ENCODE data around the gene EED. TPM values are rescaled to one million over a fixed set of nuclear protein-coding genes. Genes with fewer than 3 reads are reported as not detected.

EED gene
- total RNA-seq = 11.8 and 16.5 TPM in 2 replicates

DNA sequence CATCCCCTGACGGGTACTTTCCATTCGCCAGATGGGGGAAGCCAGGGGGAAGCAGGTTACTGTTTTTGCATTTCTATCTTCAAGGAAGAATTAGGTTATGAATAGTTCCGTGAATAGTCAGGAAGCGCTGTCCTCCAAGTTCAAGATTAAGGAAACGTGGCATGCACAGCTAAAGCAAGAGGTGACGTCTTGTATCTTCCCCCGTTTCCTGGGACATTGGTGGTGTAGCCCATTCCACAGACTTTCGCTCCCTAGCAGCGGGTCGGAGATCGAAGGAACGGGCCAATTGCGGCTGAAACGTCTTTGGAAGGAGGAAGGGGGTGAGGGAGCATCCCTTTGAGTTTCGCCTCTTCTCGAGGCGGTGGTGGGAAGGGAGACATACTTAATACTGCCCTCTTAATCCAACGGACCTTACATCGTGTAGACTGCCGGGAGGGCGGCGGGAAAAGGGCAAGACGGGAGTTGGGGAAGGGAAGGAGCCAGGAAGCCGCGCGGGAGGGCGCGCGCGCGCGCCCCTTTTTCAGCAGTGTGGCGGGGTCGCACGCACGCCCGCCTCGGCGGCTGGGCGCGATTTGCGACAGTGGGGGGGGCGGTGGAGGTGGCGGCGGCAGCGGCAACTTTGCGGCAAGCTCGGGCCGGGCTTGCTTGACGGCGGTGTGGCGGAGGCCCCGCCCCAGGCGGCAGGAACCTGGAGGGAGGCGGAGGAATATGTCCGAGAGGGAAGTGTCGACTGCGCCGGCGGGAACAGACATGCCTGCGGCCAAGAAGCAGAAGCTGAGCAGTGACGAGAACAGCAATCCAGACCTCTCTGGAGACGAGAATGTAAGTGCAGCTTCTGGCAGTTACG is at the start of gene EED:
Gene EED, plus strand, starts transcription at position 232 of the 847 bp plus-strand sequence. Its CDS starts 477 bp downstream, at position 709.
- peak; percentile 80 for DNase-seq (ENCODE audit: extremely low read depth, low read depth, low spot score)

- DNase-seq (ENCODE audit: extremely low read depth, low read depth, low spot score) = no peak
Measured at GRCh38 chr11:86194998-86195397, 49.6 kb upstream of the EED start.

DNA sequence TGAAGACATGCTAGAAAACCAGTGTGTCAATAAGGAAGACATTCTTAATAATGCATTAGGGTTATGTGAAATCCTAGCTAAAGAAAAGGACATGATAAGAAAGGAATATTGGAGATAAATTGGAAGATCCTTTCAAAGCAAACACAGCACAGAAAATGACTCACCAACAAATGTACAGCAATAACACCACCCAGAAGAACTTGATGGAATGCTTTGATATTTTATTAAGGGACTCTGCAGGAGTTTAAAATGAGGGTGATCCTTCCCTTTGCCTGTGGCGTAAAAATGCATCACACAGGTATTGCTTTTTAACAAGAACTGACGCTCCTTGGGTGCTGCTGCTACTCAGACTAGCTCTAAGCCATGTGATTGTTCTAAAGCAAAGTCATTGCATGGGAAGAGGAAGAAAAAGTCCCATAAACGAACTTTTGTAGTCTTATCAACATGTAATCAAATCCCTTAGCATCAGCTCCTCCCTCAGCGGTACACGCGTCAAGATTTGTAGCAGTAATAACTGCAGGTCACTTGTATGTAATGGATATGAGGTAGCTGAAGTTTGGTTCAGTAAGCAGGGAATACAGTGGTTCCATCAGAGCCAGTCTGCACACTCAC is 48.4 kb upstream of the EED start:
- no peak for DNase-seq (ENCODE audit: extremely low read depth, low read depth, low spot score)

DNA sequence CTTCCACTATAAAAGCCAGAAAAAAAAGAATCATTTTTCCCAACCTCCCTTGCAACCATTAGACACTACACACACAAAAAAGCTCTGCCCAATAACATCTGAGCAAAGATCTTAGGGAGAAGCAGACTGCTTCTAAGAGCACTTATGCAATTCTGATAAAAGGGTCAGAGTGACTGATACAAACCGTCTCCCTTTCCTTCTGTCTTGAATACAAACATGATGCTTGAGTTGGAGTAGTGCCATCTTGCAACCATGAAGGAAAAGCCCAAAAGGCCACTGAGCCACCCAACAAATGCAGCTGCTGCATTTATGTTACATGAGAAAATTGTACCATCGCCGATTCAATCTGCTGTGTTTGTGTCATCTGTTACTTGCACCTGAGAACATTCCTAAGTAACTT is 47.6 kb upstream of the EED start:
- no peak for DNase-seq (ENCODE audit: extremely low read depth, low read depth, low spot score)

DNA sequence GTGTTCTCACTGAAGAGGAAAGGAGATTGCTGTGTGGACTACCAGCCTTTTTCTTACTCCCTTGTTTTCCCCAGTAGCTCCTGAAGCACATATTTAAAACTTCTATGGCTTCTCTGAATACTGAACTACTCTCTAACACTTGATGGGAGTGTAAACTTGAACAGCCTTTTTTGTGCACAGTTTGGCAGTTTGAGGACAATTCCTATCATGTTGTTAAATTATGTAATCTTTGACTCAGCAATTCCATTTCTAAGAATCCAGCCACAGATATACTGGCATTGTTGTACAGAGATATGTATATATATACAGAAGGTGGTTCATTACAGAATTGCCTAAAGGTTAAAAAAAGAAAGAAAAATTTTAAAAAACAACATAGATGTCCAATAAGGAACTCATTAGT is 47.1 kb upstream of the EED start:
- DNase-seq (ENCODE audit: extremely low read depth, low read depth, low spot score) = no peak

- no peak for DNase-seq (ENCODE audit: extremely low read depth, low read depth, low spot score)
Measured at GRCh38 chr11:86198139-86198538, 46.4 kb upstream of the EED start.

GRCh38 chr11:86199354-86199753 is 45.2 kb upstream of the EED start:
- DNase-seq (ENCODE audit: extremely low read depth, low read depth, low spot score) = no peak

GRCh38 chr11:86201371-86201884 is 43.1 kb upstream of the EED start:
- DNase-seq (ENCODE audit: extremely low read depth, low read depth, low spot score) = no peak

DNA sequence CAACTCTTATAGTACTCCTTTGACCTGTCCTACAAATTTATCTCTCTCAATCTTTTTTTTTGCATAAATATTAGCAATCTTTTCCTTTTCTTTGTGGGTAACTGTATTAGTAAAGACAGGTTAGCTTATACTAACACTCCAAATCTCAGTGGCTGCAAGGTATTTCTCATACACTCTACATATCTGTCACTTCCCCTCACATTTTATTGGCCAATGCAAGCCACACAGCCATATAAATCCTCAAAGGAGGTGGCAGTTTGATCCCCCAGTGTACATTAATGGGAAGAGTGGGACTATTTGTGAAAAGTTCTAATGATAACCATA is 42.6 kb upstream of the EED start:
- DNase-seq (ENCODE audit: extremely low read depth, low read depth, low spot score) = no peak

GRCh38 chr11:86204356-86204755 is 40.2 kb upstream of the EED start:
- no peak for DNase-seq (ENCODE audit: extremely low read depth, low read depth, low spot score)

GRCh38 chr11:86205421-86206336 is 38.9 kb upstream of the EED start:
- no peak for DNase-seq (ENCODE audit: extremely low read depth, low read depth, low spot score)

- no peak for DNase-seq (ENCODE audit: extremely low read depth, low read depth, low spot score)
Measured at GRCh38 chr11:86206337-86206695, 38.2 kb upstream of the EED start.

DNA sequence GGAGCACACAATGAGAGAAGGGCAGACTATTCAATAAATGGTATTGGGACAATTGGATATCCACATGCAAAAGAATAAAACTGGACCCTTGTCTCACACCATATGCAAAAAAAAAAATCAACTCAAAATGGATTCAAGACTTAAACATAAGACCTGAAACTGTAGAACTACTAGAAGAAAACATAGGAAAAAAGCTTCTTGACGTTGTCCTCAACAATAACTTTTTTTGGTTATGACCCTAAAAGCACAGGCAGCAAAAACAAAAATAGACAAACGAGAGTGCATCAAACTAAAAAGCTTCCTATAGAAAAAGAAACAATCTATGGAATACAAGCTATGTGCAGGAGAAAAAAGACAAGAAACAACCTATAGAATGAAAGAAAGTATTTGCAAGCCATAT is 37.1 kb upstream of the EED start:
- DNase-seq (ENCODE audit: extremely low read depth, low read depth, low spot score) = no peak

GRCh38 chr11:86208572-86208971 is 36.0 kb upstream of the EED start:
- DNase-seq (ENCODE audit: extremely low read depth, low read depth, low spot score) = no peak

GRCh38 chr11:86209806-86210657 is 34.5 kb upstream of the EED start:
- no peak for DNase-seq (ENCODE audit: extremely low read depth, low read depth, low spot score)

DNA sequence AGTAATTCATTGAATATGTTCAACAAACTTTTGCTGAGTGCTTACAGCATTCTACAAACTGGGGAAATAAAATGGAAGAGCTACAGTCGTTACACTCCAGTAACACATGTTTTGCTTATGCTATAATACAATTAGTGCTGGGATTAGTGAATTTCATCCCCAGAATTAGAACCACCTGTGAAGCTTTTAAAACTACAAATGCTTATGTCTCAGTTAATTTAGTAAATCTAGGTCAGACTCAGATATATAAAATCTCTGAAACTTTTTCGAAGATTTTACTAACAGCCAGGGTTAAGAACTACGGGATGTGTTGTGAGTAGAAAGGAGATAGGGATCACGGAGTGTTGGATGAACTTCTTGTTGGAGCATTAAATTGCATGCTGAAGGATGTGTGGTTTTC is 33.7 kb upstream of the EED start:
- DNase-seq (ENCODE audit: extremely low read depth, low read depth, low spot score) = no peak

DNA sequence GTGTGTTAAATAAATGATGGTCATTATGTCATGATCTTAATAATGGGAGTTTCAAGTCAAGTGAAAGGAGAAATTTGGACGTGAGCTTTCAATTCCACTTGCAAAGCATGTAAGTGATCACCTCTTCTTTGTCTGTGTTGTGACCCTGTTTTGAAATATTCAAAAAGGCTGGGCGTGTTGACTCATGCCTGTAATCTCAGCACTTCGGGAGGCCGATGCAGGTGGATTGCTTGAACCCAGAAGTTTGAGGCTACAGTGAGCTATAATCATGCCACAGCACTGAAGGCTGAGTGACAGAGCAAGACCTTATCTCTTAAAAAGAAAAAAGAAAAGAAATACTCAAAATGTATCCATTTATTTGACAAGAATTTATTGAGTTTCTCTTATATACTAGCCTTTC is 32.9 kb upstream of the EED start:
- no peak for DNase-seq (ENCODE audit: extremely low read depth, low read depth, low spot score)

DNA sequence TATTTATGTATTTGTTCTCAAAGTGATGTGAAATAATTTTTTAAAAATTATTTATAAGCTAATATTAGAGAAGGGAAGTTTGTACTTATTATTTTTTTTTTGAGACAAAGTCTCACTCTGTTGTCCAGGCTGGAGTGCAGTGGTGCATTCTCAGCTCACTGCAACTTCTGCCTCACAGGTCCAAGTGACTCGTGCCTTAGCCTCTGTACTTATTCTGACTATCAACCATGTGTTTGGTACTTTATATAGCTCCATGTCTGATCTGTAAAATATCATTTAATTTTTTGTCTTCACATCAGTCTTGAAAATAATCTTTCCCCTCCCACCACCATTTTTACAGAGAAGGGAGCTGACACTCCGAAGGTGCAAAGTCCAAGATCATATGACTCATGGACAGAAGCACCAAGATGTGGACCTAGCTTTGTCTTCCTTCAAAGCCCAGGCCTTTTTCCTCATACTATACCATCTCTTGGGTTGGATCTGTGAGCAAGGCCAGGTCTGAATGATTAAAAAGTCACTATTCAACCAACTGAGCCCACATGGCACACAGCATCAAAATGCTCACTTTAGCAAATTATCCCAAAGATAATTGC is 32.4 kb upstream of the EED start:
- DNase-seq (ENCODE audit: extremely low read depth, low read depth, low spot score) = no peak

DNA sequence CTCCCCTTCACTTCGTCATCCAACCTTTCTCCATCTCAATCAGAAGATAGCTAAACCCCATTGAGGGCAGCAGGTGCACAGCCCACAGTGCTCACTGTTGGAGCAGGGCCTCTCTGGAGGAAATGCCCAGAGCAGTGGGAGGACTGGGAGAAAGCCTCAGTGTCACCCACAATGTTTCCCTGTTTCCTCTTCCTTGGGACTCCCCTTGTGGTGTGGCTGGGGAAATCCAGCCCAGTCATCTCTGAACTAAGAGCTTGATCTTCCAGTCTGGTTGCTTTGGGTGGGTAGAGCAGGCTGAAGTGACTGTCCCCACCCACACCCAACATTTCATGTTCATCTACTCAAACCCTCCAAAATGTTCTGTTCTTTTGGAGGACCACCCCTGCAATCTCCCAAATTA is 29.8 kb upstream of the EED start:
- DNase-seq (ENCODE audit: extremely low read depth, low read depth, low spot score) = no peak

Measured in glomerular endothelial cell (primary cell).